ENCODE measurements around the gene NPM1.

DNA sequence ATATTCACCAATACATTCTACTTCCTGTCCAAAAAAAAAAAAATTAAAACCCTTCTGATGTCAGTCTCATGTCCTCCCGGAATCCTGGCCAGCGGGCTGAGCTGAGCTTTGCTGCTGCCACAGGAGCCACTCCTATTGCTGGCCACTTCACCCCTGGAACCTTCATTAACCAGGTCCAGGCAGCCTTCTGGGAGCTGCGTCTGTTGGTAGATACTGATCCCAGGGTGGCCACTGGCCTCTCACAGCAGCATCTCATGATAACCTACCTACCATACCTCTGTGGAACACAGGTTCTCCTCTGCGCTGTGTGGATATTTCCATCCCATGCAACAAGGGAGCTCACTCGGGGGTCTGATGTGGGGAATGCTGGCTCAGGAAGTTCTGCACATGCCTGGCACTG, 21.0 kb upstream of the NPM1 start:
- TF ChIP-seq ZNF563 (CRISPR knock-in tag; IDR thresholded peaks at IDR 0.05): no peak
- TF ChIP-seq SRF (IDR thresholded peaks at IDR 0.05; ENCODE audit: low read depth, low read length): no peak
- no peak for TF ChIP-seq ZNF558 (CRISPR knock-in tag; IDR thresholded peaks at IDR 0.05; ENCODE audit: borderline replicate concordance)

All from HepG2 (cell line).